ENCODE results near the gene FRMD3. TPM values are rescaled to one million over a fixed set of nuclear protein-coding genes. Genes with fewer than 3 reads are reported as not detected.

The FRMD3 gene
- total RNA-seq, 2 experiments from 2014 or later = 0.27 to 1.1 TPM

DNA sequence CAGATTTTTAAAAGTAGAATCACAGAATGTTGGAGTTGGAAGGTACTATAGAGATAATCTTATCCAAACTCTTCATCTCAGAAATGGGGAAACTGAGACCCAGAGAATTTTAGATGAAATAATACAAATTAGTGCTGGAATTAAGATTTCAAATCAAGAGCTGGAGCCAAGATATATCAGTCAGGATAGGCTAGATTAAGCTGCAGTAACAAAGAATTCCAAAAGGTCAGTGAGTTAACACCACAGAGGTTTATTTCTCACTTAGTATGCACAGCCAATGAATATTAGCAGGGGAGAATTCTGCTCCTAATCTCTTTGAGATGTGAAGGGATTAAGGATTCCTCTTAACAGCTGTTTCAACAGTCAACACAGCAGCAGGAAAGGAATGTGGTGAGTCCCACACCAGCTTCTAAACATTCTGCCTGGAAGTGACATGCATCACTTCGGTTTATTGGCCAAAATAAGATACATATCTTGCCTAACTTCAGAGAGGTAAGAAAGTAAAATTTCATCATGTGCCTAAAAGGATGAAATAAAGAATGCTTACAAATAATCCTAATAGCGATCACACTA is 136.8 kb downstream of the FRMD3 start:
- Mint-ChIP-seq H3K4me3 (no peak overlapping the region), H3K4me1 (ENCODE audit: low read depth) (no peaks in the 10 kb centered on the region), H3K27ac (no peak overlapping the region), H3K27me3 (no peaks in the 10 kb centered on the region), H3K9me3 (no peaks in the 10 kb centered on the region), H3K36me3 (ENCODE audit: low read depth) (no peaks in the 10 kb centered on the region)
- ATAC-seq = no peak
- intact Hi-C loops (cut with micrococcal nuclease) = no loop called here
- TF ChIP-seq, protein P1, sequence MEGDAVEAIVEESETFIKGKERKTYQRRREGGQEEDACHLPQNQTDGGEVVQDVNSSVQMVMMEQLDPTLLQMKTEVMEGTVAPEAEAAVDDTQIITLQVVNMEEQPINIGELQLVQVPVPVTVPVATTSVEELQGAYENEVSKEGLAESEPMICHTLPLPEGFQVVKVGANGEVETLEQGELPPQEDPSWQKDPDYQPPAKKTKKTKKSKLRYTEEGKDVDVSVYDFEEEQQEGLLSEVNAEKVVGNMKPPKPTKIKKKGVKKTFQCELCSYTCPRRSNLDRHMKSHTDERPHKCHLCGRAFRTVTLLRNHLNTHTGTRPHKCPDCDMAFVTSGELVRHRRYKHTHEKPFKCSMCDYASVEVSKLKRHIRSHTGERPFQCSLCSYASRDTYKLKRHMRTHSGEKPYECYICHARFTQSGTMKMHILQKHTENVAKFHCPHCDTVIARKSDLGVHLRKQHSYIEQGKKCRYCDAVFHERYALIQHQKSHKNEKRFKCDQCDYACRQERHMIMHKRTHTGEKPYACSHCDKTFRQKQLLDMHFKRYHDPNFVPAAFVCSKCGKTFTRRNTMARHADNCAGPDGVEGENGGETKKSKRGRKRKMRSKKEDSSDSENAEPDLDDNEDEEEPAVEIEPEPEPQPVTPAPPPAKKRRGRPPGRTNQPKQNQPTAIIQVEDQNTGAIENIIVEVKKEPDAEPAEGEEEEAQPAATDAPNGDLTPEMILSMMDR (IDR thresholded peaks at IDR 0.05) = no peak
- DNase-seq = no peak
- ChIA-PET POLR2A (no interaction called here), CTCF (no interaction called here)

DNA sequence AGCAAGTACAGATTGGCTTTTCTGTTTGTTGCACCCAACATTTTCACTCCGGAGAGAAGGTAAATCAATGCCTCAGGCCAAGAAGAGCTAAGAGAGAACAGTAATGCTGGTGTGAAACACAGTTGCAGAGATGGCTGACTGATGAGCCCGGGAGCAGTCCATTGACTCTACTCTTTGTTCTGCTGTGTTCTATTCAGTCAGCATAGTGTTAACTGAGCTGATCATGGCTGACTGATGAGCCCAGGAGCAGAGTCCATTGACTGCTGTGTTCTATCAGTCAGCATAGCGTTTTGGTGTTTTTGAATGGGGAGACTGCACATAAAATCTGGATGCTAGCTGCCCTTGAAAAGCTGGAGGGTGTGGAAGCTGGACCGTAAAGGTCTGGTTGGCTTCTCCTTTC is 141.4 kb downstream of the FRMD3 start:
- no peak for DNase-seq
- TF ChIP-seq, protein P1 (IDR thresholded peaks at IDR 0.05) = no peak
- Mint-ChIP-seq H3K27ac (no peak overlapping the region), H3K4me1 (ENCODE audit: low read depth) (no peaks in the 10 kb centered on the region), H3K4me3 (no peak overlapping the region), H3K9me3 (no peaks in the 10 kb centered on the region), H3K36me3 (ENCODE audit: low read depth) (no peaks in the 10 kb centered on the region), H3K27me3 (no peaks in the 10 kb centered on the region)
- no peak for ATAC-seq
- POLR2A ChIA-PET = interaction anchor here (1.2 kb wide), 1 partner anchor 339 kb away, joined by 3 read pairs; no protein-coding TSS in a partner anchor
- intact Hi-C loops (cut with micrococcal nuclease) = no loop called here
- CTCF ChIA-PET = no interaction called here

DNA sequence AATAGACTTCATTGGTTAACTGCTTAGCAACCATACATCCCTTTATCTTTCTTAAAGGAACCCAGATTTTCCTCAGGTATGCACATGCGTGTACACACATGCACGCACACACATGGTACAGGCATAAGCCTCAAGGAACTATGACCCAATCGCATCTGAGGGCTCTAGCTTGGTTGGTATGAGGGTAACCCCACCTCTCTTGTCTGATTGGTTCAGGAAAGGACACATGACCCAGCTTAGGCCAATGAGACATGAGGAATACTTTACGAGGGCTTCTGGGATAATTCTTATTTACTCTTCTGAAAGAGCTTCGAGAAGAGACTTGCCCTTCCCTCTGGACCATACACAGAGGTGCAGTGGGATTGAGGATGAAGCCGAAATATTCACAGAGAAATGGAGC is 141.9 kb downstream of the FRMD3 start:
- CTCF ChIA-PET = no interaction called here
- TF ChIP-seq, protein P1 (IDR thresholded peaks at IDR 0.05) = no peak
- H3K36me3 Mint-ChIP-seq (ENCODE audit: low read depth) = no peaks in the 10 kb centered on the region
- no peak overlapping the region for H3K4me3 Mint-ChIP-seq
- POLR2A ChIA-PET = interaction anchor here (1.2 kb wide), 1 partner anchor 339 kb away, joined by 3 read pairs; no protein-coding TSS in a partner anchor
- no peak for ATAC-seq
- no peaks in the 10 kb centered on the region for H3K27me3 Mint-ChIP-seq
- DNase-seq = no peak
- no peaks in the 10 kb centered on the region for H3K9me3 Mint-ChIP-seq
- H3K27ac Mint-ChIP-seq = no peak overlapping the region
- intact Hi-C loops (cut with micrococcal nuclease) = no loop called here
- no peaks in the 10 kb centered on the region for H3K4me1 Mint-ChIP-seq (ENCODE audit: low read depth)

DNA sequence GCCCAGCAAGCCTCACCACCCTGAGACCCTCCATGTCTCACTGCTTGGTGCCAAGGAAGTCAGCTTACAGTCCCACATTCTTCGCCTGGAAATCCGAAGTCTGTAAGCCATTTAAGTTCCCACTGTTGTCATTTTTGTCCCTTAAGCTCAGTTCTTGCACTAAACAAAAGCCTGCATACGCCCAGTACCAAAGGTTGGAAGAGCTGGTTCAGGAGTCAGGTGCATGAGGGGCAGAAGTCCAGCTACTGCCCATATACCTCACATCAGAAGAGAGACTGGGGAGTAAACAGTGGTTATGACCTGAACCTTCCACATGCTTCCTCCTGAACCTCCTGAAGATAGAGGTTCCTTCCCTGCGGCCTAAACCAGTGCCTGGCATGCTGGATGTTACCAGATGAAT is 146.0 kb downstream of the FRMD3 start:
- no peak overlapping the region for H3K4me3 Mint-ChIP-seq
- H3K27ac Mint-ChIP-seq = no peak overlapping the region
- H3K4me1 Mint-ChIP-seq (ENCODE audit: low read depth) = no peaks in the 10 kb centered on the region
- ATAC-seq (no peak), DNase-seq (no peak)
- H3K9me3 Mint-ChIP-seq = no peaks in the 10 kb centered on the region
- no peaks in the 10 kb centered on the region for H3K36me3 Mint-ChIP-seq (ENCODE audit: low read depth)
- TF ChIP-seq, protein P1 (IDR thresholded peaks at IDR 0.05) = no peak
- no peaks in the 10 kb centered on the region for H3K27me3 Mint-ChIP-seq
- POLR2A ChIA-PET = interaction anchor here (1.4 kb wide), 1 partner anchor 17 kb away, joined by 3 read pairs; no protein-coding TSS in a partner anchor
- intact Hi-C loops (cut with micrococcal nuclease) = no loop called here
- CTCF ChIA-PET = no interaction called here

DNA sequence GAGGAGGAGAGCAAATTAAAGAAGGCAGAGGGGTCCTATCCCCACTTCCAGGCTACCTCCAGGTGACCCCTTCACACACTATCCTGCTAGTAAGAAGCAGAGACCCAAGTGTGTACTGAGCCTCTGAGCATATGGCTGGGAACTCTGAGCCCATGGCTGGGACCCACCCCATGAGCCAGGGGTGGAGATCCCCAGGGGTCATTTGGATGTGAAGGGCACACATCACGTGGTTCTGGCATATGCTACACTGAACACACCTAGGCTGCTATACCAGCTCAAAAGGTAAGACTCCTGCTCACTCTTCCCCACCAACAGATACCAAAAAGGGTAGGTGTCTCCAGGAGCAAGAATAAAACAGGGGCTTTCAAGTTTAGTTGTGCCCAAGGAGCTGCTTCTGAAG is 149.9 kb downstream of the FRMD3 start:
- Mint-ChIP-seq H3K4me3 (no peak overlapping the region), H3K9me3 (peaks cover 4% of the 10 kb centered on the region), H3K4me1 (ENCODE audit: low read depth) (no peaks in the 10 kb centered on the region), H3K27me3 (no peaks in the 10 kb centered on the region), H3K27ac (no peak overlapping the region), H3K36me3 (ENCODE audit: low read depth) (no peaks in the 10 kb centered on the region)
- ChIA-PET POLR2A (no interaction called here), CTCF (no interaction called here)
- TF ChIP-seq, protein P1 (IDR thresholded peaks at IDR 0.05) = no peak
- ATAC-seq (no peak), DNase-seq (no peak)
- intact Hi-C loops (cut with micrococcal nuclease) = no loop called here
